Stimulated activated CD4-positive, alpha-beta T cell treated with anti-CD3 and anti-CD28 coated beads, Interleukin-15, amount 100 ng/mL, for 1 hour (primary cell): ENCODE measurements around the gene ZNF532.
"Not testable (repeated sequence)": the region's sequence is repeated elsewhere in the genome, so short reads cannot be mapped to it uniquely, and the experiment has no call there.

Experiments used
- DNase-seq, 2 donors: peaks; one replicate each; pipeline ENCODE4 v3.0.0-alpha.2; 2020; ENCODE audit warnings: low read depth in 1 of 2, low spot score in 1 of 2

Gene ZNF532

DNA sequence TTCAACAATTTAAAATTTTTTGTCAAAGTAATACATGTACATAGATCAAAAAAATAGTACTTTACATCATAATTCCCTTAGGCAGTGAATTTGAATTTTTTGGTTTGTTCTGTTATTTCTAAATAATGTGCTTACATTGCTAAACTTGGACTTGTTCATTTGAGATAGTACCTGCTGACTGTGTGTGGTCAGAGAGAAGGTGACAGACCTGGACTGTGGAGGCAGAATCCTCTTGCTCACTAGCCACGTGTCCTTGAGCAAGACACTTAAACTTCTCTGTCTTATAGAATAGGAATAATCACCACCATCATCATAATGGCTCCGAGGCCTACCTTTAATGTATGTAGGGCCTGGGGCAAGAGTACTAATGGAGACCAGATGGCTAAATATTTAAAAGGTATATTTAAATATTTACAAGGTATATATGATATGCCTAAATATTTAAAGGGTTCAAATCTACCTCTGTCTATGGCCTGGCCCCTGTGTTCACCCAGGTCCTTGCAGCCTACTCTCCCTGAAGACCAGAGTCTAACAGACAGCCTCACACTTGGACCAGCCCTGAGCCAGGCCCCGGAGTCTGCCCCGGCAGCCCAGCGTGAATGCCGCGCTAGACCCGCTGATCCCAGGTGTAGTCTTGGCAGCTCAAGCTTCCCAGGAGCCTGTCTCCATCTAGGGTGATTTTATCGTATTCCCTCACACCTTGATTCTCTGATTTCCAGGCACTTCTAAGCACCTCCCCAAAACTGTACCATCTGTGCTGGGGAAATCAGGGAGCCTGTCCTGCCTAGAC is 33.5 kb downstream of the ZNF532 start:
- no peak for DNase-seq

DNA sequence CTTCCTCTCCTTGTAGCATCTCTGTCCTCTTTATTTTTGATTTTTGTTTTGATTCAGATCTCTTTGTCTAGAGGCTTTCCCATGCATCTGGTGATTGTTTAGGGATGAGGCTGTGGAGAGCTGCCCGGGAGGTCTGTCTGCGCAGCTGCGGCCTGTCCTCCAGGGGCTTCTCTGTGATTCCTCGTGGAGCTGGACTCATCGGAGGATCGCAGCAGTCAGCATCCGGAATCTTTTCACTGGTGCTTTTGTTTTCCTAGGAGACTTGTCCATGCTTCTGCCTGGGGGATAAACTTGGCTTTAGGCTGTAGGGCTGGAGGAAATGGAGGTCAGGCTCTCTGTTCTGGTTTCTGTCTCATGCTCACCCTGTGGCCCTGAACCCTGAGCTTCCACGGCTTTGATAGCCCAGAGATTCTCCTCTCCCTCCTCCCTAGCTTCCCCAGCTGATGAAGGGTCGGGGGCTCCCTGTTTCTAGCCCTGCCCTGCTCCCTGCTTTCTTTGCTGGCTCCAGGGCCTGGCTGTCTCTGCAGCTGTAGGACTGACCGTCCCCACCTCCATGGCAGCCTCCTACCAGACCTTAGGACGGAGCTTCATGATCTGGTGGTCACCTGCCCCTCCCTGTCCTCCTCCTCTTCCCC is 35.5 kb downstream of the ZNF532 start:
- no peak for DNase-seq

DNA sequence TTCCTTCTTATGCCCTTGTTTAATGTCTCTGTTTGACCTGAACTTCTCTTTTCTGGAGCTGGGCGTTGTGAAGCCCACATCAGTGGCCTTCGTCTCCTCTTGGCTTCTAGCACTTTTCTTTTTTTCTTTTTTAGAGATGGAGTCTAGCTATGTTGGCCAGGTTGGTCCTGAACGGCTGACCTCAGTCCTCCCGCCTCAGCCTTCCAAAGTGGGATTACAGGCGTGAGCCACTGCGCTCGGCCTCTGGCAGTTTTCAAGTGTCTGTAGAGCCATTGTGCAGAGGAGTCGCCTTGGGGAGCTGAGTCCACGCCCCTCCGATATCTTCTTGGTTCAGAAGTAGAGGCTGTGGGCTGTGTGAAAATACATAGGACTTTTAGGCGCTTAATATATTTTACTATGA is 36.5 kb downstream of the ZNF532 start:
- no peak for DNase-seq

DNA sequence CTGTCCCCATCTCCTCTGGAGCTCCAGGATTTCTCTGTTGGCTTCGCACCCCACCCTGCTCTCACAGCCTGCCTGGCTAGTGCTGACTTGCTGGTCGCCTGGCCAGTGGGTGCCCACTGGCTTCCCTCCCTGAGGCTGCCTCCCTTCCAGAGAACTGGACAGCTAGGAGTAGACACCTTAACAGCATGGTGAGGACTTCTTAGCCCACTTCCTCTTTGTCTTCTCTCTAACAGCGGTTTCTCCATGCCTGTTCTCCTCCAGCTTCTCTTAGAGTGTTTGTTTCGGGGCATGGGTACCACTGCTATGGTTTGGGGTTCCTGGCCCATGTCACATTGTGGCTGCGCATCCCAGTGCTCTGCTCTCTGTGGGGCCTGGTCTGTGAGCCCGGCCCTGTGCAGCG is 37.1 kb downstream of the ZNF532 start:
- DNase-seq = no peak

DNA sequence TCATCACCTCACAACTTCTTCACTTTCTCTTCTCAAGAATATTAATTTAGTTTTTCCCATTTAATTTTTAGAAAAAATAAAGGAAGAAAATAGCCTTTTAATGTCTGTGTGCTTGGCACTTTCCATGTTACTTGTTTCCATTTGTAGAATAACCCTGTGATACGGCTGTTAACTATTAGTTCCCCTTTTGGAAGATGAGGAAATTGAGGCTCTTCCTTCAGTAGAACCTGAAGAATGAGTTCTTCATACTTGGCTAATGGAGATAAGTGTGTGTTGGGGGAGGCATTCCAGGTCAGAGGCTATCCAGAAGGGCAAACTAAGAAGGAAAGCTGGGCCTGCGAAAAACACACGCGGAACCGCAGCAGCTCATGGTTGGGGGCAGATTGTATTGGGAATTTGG is 38.3 kb downstream of the ZNF532 start:
- no peak for DNase-seq

DNA sequence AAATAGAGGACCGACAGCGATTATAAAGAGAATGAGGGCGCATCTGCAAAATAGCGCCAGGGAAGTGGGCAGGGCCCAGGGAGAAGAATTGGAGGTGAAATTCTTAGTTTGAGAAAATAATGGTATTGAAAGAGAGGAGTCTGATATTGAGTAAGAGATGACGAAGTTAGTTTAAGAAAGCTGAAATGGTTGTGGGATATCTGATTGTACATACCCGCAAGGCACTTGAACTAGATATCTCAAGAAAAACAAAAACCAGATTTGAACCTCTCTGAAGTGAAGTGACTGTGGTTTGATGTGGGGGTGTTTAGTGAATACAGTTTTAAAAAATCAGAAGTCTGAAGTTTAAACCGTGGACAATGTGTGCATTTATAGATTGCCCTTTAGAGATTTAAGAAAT is 38.9 kb downstream of the ZNF532 start:
- no peak for DNase-seq

DNA sequence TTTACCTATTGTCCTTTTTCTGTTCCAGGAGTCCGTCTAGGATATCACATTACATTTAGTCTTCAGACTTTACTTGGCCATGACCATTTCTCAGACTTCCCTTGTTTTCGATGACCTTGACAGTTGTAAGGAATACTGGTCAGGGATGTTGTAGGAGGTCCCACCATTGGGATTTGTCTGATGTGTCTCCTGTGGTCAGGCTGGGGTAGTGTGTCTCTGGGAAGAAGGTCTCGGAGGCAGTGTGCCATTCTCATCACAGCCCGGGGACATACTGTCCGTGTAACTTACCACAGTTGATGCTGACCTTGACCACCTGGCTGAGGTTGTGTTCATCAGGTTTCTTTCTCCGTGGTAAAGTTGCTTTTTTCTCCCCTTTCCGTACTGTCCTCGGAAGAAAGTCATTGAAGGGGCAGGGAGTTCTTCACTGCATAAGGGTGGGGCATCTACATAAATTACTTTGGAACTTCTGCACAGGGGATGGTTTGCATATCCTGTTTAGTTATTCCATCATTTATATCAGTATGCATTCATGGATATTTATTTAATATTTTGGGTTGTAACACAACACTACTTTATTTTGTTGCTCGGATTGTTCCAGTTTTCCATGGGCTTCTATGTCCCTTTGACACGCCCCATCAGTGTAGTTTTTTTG is 41.2 kb downstream of the ZNF532 start:
- no peak for DNase-seq

DNA sequence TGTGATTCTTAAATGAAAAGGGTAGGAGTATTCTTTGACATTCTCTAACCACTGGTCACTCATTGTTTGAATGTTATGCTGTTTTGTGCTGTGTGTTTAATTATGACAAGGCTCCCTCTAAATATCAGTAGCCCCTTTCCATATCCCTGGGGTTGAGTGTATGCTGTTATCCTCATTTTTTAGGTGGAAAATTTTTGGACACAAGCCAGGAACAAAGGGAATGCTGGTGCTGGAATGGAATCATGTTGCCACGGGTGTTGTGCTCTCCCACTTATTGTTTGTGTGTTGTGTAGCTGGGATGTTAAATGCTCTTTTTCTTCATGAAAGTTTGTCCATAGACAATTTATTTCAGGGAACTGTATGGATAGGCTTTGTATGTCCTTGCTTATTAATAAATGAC is 43.3 kb downstream of the ZNF532 start:
- no peak for DNase-seq

DNA sequence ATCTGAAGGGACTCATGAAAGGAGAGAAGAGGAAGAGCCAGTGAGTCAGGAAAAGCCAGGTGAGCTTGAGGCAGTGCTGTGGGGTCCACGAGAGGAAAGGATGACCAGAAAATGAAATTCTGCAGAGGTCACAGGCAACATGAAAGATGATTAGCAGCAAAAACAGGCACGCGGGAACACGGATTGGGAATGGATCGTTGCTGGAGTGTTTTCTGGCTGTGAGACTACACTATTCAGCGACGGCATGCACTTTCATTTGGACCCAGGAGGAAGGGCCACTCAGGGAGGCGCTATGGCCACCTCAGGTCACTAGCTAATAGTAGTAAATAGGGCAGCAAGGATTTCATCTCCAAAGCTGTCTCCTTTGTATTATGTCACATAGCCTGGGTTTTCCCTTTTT is 44.8 kb downstream of the ZNF532 start:
- no peak for DNase-seq

DNA sequence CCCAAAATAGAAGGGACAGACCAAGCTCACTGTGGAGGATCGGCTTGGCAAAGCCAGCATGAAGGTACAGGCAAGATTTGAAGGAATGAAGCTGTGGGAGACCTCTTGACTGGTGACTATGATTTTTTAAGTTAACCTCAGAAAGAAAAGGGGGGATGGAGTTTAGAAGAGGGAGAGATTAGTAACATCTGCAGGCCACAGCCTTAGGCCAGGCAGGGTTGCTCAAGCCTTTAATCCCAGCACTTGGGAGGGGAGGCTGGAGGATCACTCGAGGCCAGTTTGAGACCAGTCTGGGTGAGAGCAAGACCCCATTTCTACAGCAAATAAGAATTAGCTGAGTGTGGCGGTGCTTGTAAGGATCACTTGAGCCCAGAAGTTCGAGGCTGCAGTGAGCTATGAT is 46.6 kb downstream of the ZNF532 start:
- DNase-seq = no peak

DNA sequence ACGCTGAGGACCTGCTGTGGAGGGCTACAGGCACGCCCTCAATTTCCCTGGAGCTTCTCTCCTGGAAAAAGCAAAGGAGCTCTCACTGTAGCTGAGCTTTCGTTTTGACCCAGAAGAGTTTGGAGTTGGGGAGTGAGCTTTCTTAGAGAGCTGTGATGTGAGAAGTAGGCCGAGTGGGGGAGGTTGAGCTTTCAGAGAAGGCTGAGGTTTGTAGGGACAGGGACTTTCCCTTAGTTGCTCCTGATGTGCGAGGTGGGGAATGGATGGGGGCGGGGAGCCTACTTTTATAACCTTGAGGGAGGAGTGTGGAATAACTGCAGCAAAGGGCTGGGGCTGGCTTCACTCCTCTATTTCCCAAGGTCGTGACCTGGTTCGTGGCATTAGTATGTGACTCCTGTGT is 47.1 kb downstream of the ZNF532 start:
- DNase-seq = no peak

DNA sequence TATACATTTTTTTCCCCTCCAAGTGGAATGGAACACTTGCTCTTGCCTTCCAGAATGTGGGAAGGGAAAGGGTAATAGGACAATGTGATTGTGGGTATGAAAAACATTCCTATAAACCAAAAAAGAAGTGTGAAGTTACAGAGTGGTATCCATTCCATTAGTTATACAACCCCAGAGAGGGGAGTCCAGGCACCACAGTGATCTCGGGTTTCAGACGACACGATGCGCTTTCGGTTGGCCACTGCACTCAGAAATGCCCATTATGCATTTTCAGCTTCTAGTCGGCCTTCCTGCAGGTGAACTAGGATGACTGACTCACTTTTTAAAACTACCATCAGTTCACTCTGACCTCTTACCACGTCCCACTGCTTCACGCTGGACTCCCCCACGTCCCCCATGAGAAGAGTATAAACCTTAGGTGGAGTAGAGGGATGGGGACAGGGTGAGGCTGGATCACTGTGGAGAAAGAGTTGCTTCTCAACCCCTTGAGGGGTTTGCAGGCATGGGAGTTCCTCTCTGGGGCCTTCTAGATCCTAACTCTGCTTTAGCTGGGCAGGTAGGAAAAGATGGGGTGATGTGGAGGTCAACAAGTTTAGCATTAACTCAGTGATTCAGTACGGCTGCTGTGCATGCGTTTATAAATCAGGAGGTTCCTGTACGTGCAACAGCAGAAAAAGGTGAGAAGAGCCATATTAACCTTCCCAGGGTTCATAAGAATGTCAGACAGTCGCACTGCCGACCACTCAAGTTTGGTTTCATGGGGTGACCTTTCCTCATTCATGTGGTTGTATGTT is 50.5 kb downstream of the ZNF532 start:
- no peak for DNase-seq

DNA sequence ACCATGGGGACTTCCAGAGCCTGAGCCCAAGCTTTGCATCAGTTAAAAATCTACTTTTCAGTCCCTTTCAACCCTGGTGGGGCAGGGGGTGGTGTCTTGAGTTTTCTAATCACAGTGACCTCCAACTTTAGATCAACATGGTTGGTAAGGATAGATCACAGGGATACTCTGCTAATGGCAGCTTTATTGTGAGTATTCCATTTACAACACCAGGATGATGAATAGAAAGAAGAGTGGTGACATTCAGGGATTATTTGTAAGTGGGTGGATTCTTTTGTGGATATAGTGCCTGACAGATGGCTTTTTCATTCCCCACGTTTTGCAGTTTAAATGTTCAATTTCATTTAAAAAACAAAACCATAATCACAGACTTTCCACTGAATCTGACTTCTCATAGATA is 51.3 kb downstream of the ZNF532 start:
- DNase-seq = no peak

DNA sequence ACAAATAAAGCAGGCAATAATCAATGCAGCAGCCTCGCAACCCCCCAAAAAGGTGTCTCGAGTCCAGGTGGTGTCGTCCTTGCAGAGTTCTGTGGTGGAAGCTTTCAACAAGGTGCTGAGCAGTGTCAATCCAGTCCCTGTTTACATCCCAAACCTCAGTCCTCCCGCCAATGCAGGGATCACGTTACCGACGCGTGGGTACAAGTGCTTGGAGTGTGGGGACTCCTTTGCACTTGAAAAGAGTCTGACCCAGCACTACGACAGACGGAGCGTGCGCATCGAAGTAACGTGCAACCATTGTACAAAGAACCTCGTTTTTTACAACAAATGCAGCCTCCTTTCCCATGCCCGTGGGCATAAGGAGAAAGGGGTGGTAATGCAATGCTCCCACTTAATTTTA is 55.3 kb downstream of the ZNF532 start:
- DNase-seq = not testable (repeated sequence)

DNA sequence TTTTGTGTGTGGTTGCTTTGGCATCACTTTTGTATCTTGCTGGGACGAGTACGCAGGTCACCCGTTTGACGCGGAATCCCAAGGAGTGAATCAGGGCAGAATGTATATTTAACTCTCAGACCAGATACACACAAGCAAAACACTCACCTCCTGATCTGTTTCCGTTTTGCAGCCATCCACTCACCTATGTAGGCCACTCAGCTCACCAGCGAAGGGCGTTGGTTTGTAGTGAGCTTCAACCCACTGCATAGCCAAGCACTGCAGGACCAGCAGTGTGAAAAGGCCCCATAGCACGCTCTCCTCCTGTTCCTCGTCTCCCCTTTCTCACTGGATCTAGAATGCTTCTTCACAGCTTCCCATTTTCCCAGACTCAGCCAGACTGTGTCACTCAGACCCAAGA is 58.3 kb downstream of the ZNF532 start:
- no peak for DNase-seq

DNA sequence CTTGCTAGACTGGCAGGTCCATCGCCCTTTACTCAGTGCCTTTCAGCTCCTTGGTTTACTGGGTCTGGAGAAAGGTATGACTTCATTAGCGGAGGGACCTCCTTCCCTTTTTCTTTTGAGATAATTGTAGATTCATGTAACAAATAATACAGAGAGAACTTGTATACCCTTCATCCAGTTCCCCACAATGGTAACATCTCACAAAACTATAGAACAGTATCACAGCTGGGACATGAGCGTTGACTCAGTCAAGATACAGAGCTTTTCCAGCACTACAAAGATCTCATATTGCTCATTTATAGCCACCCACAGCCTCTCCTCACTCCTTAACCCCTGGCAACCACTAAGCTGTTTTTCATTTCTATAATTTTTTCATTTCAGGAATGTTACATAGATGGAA is 59.8 kb downstream of the ZNF532 start:
- no peak for DNase-seq

DNA sequence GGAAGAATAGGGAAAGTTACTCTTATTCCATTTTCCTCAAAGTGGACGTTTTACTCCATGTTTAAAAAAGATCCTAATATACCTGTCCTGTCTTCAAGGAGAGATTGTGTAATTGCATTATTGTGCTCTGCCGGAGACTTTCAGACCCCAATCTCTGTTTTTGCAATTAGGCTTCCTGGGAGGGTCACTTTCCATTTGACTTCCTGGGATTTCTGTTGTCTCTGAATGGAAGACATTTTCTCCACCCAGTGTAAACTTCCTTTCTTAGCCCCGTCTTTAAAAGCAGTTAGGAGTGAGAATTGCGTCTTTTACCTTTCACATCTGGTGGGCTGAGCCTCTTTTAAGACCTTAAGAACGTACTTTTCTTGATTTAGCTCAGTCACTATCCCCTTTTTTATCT is 63.0 kb downstream of the ZNF532 start:
- DNase-seq = no peak

DNA sequence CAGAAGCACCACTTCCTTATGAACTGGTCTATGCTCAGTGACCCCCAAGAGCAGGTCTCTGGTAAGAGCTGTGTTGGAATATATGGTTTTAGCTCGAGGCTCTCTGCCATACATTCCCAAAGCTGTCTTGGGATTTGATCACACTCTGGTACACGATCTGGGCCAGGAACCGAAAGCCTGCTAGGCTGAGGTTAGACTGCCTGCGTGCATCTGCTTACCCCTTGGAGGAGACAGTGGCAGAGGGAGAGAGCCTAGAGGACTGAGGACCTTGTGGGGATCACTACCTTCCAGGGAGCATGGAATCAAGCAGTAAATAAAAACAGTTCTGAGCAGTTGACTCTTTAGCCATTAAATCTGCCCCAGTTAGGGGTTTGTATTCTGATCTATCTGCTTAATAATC is 63.7 kb downstream of the ZNF532 start:
- no peak for DNase-seq

DNA sequence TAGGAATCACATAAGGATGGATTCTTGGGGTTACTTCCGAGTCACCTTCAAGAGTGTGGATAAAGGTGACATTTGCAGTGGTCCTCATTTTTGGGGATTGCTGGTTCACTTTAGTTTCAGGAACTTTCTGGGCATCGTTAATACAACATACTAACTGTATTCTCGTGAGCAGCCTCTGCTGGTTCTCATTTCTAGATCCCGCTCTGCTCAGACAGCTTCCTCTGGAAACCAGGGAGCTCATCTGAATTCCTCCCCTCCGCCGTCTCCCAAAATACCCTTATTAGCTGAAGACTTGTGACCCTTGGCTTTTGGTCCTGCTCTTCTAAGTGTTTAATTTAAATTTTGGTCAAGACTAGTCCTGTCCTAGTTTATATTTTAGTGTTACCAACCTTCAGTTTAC is 64.5 kb downstream of the ZNF532 start:
- DNase-seq = no peak

DNA sequence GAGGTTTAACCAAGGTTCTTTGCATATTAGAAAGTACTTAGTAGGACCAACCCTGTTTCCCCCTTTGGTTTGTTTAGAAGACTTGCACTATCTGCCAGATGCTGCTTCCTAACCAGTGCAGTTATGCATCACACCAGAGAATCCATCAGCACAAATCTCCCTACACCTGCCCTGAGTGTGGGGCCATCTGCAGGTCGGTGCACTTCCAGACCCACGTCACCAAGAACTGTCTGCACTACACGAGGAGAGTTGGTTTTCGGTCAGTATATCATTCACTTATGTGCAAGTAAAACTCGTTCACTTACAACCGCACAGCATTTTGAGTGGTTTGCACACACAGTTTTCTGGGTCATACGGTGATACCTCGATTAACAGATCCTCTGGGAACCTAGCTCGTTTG is 69.7 kb downstream of the ZNF532 start:
- no peak for DNase-seq

DNA sequence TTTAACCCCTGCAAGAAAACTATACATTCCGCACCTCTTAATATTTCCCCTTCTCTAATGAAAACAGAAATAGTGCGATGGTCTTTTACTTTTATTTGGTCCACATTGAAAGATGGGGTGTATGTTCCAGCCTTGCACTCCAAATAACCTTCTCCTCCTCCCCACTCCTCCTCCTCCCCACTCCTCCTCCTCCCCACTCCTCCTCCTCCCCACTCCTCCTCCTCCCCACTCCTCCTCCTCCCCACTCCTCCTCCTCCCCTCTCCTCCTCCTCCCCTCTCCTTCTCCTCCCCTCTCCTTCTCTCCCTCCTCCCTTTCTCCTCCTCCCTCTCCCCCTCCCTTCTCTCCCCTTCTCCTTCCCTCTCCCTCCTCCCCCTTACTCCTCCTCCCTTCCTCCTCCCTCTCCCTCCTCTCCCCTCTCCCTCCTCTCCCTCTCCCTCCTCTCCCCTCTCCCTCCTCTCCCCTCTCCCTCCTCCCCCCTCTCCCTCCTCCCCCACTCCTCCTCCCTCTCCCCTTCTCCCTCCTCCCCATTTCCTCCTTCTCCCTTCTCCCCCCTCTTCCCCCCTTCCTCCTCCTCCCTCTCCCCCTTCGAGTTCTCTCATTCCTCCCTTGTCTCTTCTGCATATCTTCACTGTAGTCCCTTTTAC is 70.4 kb downstream of the ZNF532 start:
- DNase-seq = no peak
